ELF-1 (cell line): ENCODE data around the gene CYP2S1.

Experiments used
- DNase-seq: peaks from one replicate; pipeline ENCODE4 v3.0.0-alpha.2; 2016; ENCODE audit warnings: low read depth, low spot score

The CYP2S1 gene

DNA sequence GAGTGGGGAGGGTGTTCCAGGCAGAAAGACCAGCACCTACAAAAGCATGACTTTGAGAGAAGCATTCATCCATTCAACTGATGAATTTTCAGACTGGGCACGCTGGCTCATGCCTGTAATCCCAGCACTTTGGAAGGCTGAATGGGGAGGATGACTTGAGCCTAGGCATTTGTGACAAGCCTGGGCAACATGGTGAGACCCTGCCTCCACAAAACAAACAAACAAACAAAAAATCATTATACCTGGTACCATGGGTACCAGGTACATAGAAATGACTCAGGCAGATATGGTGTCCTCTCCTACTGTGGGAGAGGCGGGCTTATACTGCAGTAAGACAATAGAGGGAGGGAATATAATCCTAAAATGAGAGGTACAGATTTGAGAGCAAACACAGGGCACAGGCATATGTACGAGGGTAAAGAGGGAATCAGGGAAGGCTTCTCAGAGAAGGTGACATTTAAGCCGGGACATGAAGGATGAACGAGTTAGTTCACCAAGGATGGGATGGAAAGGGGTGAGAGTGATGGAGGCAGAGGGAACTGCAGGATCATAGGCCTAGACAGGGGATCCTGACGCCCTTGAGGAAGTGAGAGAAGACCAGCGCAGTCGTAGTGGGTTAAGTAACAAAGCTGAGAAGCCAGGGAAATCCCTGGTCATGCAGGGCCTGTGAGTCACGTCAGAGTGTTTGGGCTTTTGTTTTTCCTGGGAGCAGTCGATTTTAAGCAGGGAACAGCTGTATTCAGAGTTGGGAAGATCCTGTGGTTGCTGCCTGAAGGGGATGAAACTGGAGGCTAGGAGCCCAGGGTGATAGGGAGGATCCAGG, 2.9 kb downstream of the CYP2S1 start:
- DNase-seq: no peak

DNA sequence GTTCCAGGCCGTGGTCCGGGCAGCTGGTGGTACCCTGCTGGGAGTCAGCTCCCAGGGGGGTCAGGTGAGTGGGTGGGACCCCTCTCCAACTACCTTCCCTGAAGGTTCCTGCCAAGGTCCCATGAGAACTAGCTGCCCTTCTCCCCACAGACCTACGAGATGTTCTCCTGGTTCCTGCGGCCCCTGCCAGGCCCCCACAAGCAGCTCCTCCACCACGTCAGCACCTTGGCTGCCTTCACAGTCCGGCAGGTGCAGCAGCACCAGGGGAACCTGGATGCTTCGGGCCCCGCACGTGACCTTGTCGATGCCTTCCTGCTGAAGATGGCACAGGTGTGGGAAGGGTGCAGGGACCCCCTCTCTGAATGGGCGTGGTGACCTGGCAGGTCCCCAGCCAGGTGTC, 5.5 kb downstream of the CYP2S1 start:
- DNase-seq: no peak

DNA sequence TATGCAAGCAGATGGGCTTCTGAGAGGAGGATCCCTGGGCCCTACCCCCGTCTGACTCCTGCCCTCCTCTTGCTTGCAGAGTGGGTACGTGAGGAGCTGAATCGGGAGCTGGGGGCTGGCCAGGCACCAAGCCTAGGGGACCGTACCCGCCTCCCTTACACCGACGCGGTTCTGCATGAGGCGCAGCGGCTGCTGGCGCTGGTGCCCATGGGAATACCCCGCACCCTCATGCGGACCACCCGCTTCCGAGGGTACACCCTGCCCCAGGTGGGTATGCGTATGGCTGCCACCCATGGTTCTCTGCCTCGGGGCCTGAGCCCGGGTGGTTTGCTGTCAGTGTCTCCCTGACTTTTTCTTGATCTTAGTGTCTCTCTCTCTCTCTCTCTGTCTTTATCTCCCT, 10.4 kb downstream of the CYP2S1 start:
- no peak for DNase-seq

DNA sequence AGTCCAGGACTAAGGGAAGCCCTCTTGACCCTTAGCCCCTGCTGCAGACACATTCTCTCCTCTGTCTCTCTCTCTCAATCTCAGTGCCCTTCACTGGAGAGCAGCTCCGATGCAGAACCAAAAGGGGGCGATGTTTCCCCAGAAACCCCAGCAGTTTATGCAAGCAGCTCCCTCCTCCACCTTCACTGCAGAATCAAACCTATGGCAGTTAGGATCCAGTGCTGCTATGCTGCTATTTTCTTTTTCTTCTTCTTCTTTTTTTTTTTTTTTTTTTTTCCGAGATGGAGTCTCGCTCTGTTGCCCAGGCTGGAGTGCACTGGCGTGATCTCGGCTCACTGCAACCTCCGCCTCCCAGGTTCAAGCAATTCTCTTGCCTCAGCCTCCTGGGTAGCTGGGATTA, 11.3 kb downstream of the CYP2S1 start:
- DNase-seq: peak; percentile 87

DNA sequence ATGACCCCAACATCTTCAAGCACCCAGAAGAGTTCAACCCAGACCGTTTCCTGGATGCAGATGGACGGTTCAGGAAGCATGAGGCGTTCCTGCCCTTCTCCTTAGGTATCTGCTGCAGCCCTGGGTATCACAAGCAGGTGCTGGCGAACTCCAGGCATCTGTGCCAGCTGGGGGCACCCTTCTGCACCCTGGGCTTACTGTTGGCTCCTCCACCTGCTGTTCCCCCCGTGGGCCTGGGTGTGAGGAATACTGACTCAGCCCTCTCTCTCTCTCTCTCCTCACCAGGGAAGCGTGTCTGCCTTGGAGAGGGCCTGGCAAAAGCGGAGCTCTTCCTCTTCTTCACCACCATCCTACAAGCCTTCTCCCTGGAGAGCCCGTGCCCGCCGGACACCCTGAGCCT, 13.0 kb downstream of the CYP2S1 start:
- DNase-seq: no peak

DNA sequence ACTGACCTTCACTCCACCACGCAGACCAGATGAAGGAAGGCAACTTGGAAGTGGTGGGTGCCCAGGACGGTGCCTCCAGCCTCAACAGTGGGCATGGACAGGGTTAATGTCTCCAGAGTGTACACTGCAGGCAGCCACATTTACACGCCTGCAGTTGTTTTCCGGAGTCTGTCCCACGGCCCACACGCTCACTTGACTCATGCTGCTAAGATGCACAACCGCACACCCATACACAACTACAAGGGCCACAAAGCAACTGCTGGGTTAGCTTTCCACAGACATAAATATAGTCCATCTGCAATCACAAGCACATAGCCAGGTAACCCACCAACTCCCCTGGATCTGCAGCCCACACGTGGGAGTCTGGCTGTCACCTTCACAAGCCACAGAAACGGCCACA, 13.4 kb downstream of the CYP2S1 start:
- DNase-seq: no peak

DNA sequence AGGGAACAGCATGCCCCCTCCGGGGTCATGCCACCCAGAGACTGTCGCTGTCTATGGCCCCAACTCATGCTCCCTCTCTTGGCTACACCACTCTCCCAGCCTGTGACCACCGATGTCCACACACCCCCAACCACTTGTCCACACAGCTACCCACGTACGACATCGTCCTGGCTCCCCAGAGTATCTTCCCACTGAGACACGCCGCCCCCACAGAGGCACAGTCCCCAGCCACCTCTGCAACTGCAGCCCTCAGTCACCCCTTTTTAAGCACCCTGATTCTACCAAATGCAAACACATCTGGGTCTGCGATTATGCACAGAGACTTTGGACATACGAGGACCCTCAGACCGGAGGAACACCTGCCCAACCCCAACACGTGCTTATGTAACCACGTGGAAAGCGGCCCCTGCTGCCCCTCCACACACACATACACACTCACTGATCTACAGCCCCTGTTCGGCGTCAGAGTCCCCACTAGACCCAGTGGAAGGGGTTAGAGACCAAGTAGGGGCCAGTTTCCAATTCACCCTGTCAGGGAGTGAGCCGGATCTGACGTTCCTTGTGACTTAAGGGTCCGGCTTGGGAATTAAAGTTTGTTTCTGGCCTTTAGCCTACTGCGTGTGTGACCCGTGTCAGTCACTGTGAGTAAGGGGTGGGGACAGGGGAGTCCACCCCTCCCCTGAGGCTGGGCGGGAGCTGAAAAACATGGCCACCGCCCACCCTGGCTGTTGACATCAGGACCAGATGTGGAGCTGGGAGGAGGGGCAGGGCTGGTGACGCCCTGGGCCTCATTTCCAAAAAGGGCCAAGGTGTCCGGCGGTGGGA, 14.1 kb downstream of the CYP2S1 start:
- DNase-seq: peak; percentile 28

DNA sequence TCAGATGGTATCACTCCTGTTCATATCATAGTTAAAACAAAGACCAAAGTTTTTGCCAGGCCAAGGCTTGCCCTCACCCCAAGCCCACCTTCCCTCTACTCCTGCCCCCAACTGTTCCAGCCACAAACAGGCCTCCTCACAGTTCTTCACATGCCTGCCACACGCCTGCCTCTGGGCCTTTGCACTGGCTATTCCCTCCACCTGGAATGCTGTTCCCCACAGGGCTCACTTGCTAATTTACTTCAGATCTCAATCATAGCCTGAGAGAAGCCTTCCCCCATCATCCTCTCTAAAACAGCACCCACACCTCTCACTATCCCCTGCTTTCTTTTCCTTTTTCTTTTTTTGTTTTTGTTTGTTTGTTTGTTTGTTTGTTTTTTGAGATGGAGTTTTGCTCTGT, 21.1 kb downstream of the CYP2S1 start:
- no peak for DNase-seq

DNA sequence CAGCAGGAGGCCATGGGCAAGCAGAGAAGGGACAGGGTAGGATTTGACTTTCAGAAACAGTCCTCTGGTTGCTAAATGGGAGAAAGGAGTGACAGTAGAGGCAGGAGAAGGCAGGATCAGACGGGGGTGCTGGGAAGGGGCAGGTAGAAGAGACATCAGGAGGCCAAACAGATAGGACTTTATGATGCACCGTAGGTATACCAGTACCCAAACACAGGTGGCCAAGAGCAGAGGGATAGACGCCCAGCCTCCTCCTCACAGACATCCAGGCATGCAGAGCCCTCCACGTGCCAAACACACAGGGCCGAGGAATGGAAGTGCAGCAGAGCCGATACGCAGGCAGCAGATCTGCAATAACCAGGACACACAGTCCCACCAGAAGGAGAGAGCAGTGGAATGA, 24.7 kb downstream of the CYP2S1 start:
- no peak for DNase-seq

DNA sequence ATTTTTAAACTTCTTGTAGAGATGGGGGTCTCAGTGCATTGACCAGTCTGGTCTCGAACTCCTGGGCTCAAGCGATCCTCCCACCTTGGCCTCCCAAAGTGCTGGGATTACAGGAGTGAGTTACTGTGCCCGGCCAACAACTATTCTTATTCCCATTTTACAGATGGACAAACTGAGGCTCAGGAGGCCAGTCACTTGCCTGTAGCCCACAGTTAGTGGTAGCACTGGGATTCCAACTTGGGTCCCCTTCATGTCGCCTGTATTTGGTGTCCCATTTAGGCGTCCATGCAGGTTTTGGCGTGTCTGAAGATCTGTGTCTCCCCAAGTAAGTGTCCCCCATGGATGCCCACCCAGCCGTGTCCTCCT, 25.2 kb downstream of the CYP2S1 start:
- no peak for DNase-seq

DNA sequence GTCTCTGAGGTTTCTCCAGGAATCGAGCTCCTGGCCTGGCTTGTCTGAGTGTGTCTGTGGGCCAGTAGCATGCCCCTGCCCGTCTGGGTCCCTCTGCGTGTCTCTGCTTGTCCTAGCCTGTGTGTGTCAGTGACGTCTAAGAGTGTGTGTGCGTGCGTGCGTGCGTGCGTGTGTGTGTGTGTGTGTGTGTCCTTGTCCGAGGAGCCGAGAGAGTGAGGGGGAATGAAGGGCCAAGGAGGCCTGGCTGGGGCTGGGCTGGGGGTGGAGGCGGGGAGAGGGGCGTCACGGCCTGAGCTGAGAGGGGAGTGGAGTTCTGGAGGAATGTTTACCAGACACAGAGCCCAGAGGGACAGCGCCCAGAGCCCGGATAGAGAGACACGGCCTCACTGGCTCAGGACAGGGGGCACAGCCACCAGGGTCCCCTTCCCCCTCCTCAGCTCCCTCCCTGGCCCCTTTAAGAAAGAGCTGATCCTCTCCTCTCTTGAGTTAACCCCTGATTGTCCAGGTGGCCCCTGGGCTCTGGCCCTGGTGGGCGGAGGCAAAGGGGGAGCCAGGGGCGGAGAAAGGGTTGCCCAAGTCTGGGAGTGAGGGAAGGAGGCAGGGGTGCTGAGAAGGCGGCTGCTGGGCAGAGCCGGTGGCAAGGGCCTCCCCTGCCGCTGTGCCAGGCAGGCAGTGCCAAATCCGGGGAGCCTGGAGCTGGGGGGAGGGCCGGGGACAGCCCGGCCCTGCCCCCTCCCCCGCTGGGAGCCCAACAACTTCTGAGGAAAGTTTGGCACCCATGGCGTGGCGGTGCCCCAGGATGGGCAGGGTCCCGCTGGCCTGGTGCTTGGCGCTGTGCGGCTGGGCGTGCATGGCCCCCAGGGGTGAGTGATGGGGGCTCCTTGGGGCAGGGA, 25.8 kb downstream of the CYP2S1 start, which contains the start of gene AXL:
TSS of gene AXL (plus strand) at position 609 of the 893 bp plus-strand sequence. CDS start at position 779, 170 bp downstream.
- DNase-seq: peak; percentile 87

DNA sequence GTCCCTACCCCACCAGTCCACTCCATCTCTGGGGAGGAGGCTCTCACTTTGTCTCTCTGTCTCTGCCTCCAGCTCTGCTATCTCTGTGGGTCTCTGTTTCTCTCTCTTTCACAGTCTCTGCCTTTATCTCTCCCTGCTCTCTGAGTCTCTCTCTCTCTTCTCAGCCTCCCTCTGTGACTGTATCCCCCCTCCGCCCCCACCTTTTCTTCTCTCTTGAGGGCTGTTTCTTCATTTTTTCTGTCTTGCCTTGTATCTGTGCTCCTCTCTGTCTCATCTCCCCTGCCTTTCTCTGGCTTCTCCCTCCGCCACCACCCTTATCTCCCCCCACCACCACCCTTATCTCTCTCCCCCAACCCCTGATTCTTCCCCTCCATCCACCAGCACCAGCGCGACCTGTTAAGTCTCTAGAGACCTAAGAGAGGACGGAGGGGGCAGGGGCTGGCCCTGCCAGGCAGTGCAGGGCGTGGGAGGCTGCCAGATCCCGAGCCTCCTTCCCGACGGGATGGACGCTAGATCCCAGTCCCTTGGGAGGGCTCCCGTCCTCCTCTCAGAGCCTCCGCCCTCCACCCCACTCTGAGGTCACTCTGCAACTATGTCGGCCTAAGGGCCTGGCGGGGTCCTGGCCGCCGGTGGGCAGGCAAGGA, 27.0 kb downstream of the CYP2S1 start:
- peak; percentile 63 for DNase-seq

DNA sequence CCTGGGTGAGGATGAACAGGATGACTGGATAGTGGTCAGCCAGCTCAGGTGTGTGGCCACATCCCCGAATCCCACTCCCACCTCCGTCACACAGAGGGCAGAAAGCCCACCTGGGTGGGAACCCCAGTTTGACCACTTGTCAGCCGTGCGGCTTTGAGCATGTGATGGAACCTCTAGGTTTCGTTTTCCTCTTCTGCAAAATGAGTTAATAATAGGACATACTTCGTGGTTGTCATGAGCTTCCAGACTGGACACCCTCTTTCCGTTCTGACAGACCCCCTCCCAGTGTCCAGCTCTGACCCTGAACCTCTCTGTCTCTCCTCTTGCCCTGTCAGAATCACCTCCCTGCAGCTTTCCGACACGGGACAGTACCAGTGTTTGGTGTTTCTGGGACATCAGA, 27.8 kb downstream of the CYP2S1 start:
- DNase-seq: no peak

DNA sequence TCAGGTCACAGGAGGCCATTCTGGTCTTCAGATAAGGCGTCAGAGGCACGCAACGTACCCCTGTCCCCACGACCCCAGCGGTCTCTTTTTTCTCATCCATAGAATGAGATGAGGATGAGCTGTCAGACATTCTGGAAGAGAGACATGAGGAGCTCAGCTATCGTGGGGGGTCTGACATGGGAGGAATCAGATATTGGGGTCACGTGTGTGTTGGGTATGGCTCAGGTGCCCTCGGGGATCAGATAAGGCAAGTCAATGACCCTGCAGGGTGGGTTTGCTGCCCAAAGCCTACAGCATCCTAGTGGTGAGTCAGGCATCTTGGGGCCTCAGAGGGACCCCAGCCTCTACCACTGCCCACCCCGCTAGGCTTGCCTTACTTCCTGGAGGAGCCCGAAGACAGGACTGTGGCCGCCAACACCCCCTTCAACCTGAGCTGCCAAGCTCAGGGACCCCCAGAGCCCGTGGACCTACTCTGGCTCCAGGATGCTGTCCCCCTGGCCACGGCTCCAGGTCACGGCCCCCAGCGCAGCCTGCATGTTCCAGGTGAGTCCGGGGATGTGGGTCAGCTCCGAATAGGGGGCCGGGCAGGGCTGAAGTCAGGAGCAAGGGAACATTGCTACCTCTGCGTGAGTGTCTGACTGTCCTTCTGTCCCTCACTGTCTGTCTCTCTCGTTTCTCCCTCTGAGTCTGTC, 28.6 kb downstream of the CYP2S1 start:
- DNase-seq: no peak

DNA sequence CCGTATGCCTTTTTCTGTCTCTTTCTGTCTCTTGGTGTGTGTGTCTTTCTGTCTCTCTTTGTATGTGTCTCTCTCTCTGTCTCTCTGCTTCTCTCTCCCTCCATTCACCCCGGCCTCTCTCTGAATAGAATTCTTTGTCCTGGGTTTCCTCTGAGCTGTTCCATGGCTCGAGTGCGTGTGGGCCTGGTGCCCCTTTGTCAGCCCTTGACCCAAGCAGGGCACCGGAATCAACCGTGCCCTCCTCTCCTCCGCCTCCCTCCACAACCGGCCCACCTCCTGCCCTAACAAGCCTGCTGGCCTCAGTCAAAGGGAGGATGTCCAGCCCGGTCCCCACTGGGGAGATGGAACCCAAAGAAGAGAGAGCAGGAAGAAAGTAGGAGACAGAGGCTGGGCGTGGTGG, 29.2 kb downstream of the CYP2S1 start:
- no peak for DNase-seq

DNA sequence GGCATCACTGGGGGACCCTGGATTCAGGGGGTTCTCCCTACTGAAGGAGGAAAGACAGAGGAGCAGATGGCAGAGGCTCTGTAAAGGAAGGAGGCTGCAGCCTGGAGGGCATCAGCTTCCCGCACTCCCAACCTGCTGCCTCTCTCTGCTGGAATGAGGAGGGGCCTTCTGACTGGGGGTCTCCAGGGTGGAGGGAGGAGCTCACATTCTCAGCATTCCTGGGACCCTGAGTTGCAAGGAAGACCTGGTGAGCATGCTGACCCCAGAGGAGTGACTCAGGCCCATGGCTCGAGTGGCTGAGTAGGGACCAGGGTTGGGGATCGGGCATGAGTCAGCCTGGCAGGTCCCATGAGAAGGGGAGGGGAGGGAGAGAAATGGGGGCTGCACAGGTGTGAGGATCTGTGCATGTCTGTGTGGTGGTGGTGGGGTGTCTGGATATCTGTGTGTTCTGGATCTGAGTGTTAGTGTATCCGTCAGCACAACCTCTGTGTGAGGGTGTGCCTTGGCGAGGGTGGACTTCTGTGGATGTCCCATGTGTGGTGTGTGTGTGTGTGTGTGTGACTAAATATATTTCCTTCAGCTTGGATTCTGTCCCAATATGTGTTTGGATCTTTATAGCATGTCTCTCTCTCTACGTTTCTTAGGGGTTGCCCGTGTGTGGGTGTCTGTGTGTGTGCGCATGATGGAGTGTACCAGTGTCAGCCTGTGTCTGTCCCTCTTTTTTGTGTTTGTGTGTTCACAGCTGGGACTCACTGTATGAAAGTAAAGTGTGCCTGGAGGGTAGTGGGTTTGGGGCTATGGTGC, 30.6 kb downstream of the CYP2S1 start:
- DNase-seq: peak; percentile 93

DNA sequence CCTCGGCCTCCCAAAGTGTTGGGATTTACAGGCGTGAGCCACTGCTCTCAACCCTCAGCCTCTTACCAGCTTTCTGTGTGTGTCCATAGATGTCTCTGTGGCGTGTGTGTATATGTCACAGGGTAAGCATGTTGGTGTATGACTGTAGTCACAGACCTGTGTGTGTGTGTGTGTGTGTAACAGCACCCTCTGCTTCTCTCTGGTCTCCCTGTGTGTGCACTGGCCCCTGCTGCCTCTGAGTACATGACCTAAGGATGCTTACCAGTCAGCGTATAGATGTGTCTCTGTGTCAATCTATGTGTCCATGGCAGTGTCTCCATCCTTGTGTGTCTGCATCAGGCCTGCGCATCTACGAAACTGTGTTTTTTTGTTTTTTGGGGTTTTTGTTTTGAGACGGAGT, 31.6 kb downstream of the CYP2S1 start:
- DNase-seq: no peak

DNA sequence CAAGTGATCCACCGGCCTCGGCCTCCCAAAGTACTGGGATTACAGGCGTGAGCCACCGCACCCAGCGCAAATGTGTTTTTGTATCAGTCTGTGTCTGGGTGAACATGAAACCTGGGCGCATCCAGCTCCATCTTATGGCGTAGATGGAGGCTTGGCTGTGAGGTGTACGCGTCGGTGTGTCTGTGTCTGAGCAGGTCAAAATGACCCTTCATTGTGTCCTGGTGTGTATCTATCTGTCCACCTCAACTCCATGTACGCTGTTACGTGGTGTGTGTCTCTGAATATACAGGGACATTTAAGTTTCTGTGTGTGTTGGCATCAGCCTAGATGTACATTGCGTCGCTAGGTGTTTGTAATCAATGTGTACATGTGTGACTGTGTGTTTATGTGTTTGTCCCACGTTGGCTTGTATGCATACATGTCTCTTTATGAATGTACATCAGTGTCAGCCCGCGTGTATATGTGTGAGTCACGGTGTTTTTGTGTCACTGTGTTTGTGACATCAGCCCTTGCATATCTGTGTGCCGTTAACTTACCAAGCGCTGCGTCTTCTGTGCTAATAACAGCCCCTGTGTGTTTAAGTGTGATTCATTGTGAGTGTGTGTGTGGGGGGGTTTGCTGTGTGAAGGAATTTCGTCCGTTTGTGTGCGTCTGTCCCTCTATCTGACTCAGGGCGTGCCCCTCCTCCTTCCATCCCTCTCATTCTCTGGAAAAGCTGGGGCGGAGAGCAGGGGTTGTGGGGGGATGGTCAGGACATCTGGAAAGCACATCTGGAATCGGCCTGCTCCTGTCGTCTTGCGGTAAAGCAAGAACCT, 32.4 kb downstream of the CYP2S1 start:
- DNase-seq: peak; percentile 83
